Fibroblast of mammary gland (primary cell): ENCODE measurements around the gene NFILZ.

Experiments
- DNase-seq: peaks from one replicate; pipeline ENCODE4 v3.0.0-alpha.2; 2010; ENCODE audit warnings: low read depth
- H3K4me3 ChIP-seq: 2 replicates; pipeline ENCODE4 v1.5.1; 2011; ENCODE audit warnings: low read depth, mild to moderate bottlenecking, low read length, moderate library complexity; ENCODE audit not compliant: control insufficient read depth
- TF ChIP-seq, protein P1 (sequence below): conservative IDR thresholded peaks from 2 replicates; pipeline ENCODE4 v1.5.1; 2011; ENCODE audit warnings: low read depth, low read length, inconsistent platforms; ENCODE audit not compliant: control insufficient read depth, insufficient read depth

NFILZ gene

DNA sequence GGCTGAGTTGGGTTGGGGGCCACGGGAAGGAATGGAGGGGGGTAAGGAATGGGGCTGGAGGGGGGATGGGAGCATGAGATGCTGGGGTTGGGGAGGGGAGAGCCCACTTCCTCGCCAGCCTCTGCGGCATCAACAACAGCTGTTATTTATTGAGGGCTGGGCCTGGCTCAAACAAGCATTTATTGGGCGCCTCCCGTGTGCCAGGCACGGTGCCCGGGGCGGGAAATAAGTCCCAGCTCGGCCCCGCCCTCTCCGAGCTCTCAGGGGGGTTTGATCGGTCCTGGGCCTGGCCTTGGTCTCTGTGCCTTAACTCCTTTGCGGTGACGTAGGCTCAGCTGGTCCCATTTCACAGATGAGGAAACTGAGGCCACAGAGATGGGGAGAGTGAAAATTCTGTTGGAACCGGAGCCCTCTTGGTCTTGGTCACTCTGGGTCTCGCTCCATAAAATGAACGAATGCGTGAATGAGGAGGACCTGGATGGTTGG lies 19.0 kb upstream of the NFILZ start:
- TF ChIP-seq, protein P1, sequence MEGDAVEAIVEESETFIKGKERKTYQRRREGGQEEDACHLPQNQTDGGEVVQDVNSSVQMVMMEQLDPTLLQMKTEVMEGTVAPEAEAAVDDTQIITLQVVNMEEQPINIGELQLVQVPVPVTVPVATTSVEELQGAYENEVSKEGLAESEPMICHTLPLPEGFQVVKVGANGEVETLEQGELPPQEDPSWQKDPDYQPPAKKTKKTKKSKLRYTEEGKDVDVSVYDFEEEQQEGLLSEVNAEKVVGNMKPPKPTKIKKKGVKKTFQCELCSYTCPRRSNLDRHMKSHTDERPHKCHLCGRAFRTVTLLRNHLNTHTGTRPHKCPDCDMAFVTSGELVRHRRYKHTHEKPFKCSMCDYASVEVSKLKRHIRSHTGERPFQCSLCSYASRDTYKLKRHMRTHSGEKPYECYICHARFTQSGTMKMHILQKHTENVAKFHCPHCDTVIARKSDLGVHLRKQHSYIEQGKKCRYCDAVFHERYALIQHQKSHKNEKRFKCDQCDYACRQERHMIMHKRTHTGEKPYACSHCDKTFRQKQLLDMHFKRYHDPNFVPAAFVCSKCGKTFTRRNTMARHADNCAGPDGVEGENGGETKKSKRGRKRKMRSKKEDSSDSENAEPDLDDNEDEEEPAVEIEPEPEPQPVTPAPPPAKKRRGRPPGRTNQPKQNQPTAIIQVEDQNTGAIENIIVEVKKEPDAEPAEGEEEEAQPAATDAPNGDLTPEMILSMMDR = no peak
- DNase-seq = no peak
- no peak overlapping the region for H3K4me3 ChIP-seq

DNA sequence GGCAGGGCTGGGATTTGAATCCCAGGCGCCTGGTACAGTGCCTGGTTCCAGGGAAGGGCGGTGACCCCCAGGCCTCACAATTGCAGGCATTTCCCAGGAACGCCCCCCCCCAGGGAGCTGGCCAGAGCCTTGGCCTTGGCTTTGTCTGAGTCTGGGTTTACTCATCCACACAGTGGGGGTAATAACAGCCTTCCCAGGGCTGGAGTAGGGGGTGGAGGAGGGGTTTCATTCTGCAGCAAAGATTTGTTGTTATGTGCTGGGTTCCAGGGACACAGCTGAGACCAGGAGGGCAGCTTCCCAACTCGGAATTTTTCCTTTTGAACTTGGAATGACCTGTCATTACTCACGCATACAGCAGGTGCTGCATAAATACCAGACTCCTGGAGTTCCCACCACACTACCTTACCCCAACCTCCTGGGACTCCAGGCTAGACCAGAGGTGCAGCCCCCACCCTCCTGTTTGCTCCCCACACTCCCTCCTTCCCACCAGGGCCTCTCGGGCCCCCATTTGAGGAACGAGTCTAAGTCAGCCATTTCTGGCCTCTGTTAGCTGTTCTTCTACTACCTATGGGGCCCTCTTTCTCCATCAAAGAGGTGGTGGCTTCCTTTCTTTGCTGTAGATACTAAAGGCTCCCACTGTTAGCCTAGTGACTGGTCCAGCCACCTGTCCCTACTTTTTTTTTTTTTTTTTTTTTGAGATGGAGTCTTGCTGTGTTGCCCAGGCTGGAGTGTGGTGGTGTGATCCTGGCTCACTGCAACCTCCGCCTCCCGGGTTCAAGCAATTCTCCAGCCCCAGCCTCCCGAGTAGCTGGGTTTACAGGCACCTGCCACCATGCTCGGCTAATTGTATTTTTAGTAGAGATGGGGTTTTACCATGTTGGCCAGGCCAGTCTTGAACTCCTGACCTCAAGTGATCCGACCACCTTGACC lies 18.3 kb upstream of the NFILZ start:
- TF ChIP-seq, protein P1 = no peak
- no peak overlapping the region for H3K4me3 ChIP-seq
- peak; percentile 78 for DNase-seq

DNA sequence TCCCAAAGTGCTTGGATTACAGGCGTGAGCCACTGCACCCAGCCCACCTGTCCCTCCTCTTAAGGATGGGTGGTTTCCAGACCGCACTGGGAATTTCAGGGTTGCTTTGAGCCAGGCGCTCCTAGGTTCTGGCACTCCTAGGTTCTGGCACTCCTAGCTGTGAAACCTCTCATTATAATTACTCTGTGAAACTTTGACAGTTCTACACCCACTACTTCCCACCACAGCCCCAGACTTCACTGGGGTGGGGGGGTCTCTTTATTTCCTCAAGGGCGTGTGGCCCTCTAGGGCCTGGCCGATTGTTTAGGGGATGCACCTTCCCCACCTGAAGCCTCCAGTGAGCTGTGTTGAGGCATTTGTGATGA lies 17.6 kb upstream of the NFILZ start:
- DNase-seq = no peak

DNA sequence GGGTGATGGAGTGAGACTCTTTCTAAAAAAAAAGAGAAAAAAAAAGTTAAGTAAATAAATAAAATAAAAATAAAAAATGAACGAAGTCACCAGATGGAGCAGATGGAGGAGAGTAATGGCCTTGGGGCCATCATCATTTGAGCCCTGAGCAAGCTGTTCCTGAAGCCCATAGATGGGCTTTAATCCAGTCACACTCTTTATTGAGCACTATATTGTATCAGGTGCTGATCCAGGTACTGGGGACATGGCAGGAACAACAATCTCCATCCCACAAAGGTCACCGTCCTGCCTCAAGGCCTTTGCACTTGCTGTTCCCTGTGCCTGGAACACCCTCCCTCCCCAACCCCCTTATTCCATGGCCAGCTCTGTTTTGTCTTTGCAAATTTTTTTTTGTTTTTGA lies 16.0 kb upstream of the NFILZ start:
- no peak overlapping the region for H3K4me3 ChIP-seq
- TF ChIP-seq, protein P1 = no peak
- DNase-seq = no peak

More for the DNA sequence above, 17.6 kb upstream of the NFILZ start:
- TF ChIP-seq, protein P1 = no peak
- no peak overlapping the region for H3K4me3 ChIP-seq

DNA sequence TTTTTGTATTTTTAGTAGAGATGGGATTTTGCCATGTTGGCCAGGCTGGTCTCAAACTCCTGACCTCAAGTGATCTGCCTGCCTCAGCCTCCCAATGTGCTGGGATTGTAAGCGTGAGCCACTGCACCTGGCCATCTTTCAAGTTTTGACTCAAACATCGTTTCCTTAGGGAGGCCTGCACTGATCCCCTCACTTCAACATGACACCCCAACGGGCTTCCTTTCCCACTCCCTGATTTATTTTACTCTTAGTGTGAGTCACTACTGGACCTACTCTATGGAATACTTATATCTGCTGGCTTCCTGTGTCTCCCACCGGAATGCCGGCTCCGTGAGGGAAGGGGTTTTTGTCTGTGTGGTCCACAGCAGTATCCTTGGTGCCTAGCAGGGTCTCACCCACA lies 15.4 kb upstream of the NFILZ start:
- peak; percentile 35 for DNase-seq
- H3K4me3 ChIP-seq = no peak overlapping the region
- TF ChIP-seq, protein P1 = no peak

DNA sequence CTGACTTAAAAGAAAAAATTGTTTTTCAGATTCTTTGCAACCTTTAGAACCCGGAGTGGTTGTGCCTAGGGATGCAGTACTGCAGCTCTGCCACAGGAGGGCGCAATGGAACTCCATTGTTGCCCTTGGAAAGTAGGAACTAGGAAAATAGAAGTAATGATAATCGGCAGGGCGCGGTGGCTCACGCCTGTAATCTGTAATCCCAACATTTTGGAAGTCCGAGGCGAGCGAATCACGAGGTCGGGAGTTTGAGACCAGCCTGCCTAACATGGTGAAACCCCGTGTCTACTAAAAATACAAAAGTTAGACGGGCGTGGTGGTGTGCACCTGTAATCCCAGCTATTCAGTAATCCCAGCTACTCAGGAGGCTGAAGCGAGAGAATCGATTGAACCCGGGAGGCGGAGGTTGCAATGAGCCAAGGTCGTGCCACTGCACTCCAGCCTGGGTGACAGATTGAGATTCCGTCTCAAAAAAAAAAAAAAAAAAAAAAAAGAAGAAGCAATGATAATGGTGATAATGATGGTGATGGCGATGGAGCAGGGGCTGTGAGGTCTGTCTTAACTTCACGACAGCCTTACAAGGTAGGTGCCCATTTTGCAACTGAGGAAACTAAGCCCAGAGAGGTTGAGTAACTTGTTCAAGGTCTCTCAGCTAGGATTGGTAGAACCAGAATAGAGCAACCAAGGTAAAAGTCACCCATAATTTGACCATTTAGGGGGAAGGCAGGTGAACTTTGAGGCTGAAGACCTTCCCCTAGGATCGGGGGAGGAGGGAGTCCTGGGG lies 14.4 kb upstream of the NFILZ start:
- TF ChIP-seq, protein P1 = peak; percentile 92
- peak; percentile 49 for DNase-seq
- no peak overlapping the region for H3K4me3 ChIP-seq
